Endothelial cell of umbilical vein (primary cell): ENCODE measurements around the gene LHX5. TPM values are rescaled to one million over a fixed set of nuclear protein-coding genes. Genes with fewer than 3 reads are reported as not detected.

Experiments
- BruUV-seq: library from RNA; stranded (reverse); fragments of 400-500 nt; replicated peaks from 2 replicates; lab custom pipeline; 2021; lab: Mats Ljungman, UMichigan
- CTCF ChIA-PET: fragments of 300-600, 350-600 bp; sonication (Branson Sonifier 250); formaldehyde crosslinking; loops from one replicate; lab custom pipeline; 2021; ENCODE audit warnings: antibody characterized with exemption, inconsistent platforms; lab: Charles Lee
- POLR2A ChIA-PET: fragments of 300-600, 350-600 bp; sonication (Branson Sonifier 250); formaldehyde crosslinking; loops from one replicate; lab custom pipeline; 2021; ENCODE audit warnings: antibody characterized with exemption, inconsistent platforms; lab: Charles Lee
- DNase-seq: peaks from one replicate; pipeline ENCODE4 v3.0.0-alpha.2; 2011; ENCODE audit warnings: low read depth, low spot score
- FAIRE-seq: peaks from 2 replicates; lab custom pipeline; 2011; peaks lifted over from hg19 to GRCh38; lab: Jason Lieb, UNC
- H2AFZ ChIP-seq: 2 replicates; pipeline ENCODE4 v1.6.0; 2012; ENCODE audit warnings: low read depth, low read length, control low read depth, inconsistent platforms
- H3K27ac ChIP-seq: 2 replicates; pipeline ENCODE4 v1.5.1; 2011; ENCODE audit warnings: low read depth, mild to moderate bottlenecking, control low read depth, low read length, moderate library complexity; ENCODE audit not compliant: insufficient read depth
- H3K27me3 ChIP-seq, 2 experiments: 2 replicates each; pipeline versions ENCODE4 v1.6.0 to v1.6.1; 2011; ENCODE audit warnings: low read length in 2 of 2, mixed read lengths in 1 of 2; ENCODE audit not compliant: control insufficient read depth in 2 of 2, insufficient read depth in 2 of 2
- H3K36me3 ChIP-seq, 2 experiments: 2 replicates in 1 of 2; 3 replicates in 1 of 2; pipeline ENCODE4 v1.5.1; 2011; ENCODE audit warnings: low read length in 2 of 2, mild to moderate bottlenecking in 1 of 2, moderate library complexity in 1 of 2; ENCODE audit not compliant: control insufficient read depth in 2 of 2, insufficient read depth in 2 of 2; ENCODE audit errors: extremely low read depth in 1 of 2
- H3K4me1 ChIP-seq: 3 replicates; pipeline ENCODE4 v1.5.1; 2011; ENCODE audit warnings: mild to moderate bottlenecking, low read length; ENCODE audit not compliant: control insufficient read depth, insufficient read depth; ENCODE audit errors: extremely low read depth
- H3K4me2 ChIP-seq: 2 replicates; pipeline ENCODE4 v1.6.1; 2011; ENCODE audit warnings: low read length, control low read depth, mixed read lengths; ENCODE audit not compliant: insufficient read depth
- H3K4me3 ChIP-seq, 3 experiments: fragments of 200-600 bp in 1 of 3; sonication (generic), shearing (Covaris generic) in 1 of 3; replicated peaks in 1 of 3; 2 replicates each; pipeline ENCODE4 v1.5.1; 2011 to 2016; ENCODE audit warnings: control low read depth in 3 of 3, low read length in 3 of 3, mild to moderate bottlenecking in 2 of 3, inconsistent platforms in 1 of 3, low read depth in 1 of 3, moderate library complexity in 1 of 3; ENCODE audit not compliant: insufficient read depth in 1 of 3
- H3K79me2 ChIP-seq: 2 replicates; pipeline ENCODE4 v1.6.0; 2012; ENCODE audit warnings: low read length, inconsistent platforms; ENCODE audit not compliant: control insufficient read depth, insufficient read depth
- H3K9ac ChIP-seq: replicated peaks from 2 replicates; pipeline ENCODE3; 2011; ENCODE audit warnings: low read length, control low read depth; ENCODE audit not compliant: insufficient read depth; ENCODE audit errors: extremely low read depth
- H3K9me1 ChIP-seq: replicated peaks from 3 replicates; pipeline ENCODE4 v1.6.0; 2011; ENCODE audit warnings: mild to moderate bottlenecking, low read length; ENCODE audit not compliant: control insufficient read depth, insufficient read depth; ENCODE audit errors: extremely low read depth
- H3K9me3 ChIP-seq: replicated peaks from 2 replicates; pipeline ENCODE4 v1.5.1; 2012; ENCODE audit warnings: low read length, inconsistent platforms; ENCODE audit not compliant: control insufficient read depth, insufficient read depth
- H4K20me1 ChIP-seq: replicated peaks from 2 replicates; pipeline ENCODE3; 2011; ENCODE audit warnings: mild to moderate bottlenecking, low read length; ENCODE audit not compliant: control insufficient read depth, insufficient read depth; ENCODE audit errors: extremely low read depth
- CTCF ChIP-seq, 2 donors: IDR thresholded peaks; 1 replicate in 1 of 2; 2 replicates in 1 of 2; pipeline ENCODE4 v1.5.1; 2011; ENCODE audit warnings: low read length in 2 of 2, mild to moderate bottlenecking in 2 of 2, moderate library complexity in 2 of 2, control low read depth in 1 of 2, inconsistent platforms in 1 of 2, low read depth in 1 of 2; ENCODE audit not compliant: insufficient read depth in 1 of 2; ENCODE audit errors: extremely low read depth in 1 of 2
- EZH2 ChIP-seq: IDR thresholded peaks from 2 replicates; pipeline ENCODE4 v1.6.1; 2012; ENCODE audit warnings: borderline replicate concordance, low read depth, mild to moderate bottlenecking, moderate library complexity, low read length, inconsistent platforms; ENCODE audit not compliant: severe bottlenecking
- FOS ChIP-seq: IDR thresholded peaks from 2 replicates; pipeline ENCODE4 v1.6.1; 2011; ENCODE audit warnings: mild to moderate bottlenecking, low read length, moderate library complexity, borderline replicate concordance; ENCODE audit not compliant: insufficient read depth
- GATA2 ChIP-seq: IDR thresholded peaks from 2 replicates; pipeline ENCODE4 v1.7.0; 2011; ENCODE audit warnings: low read depth, mild to moderate bottlenecking, moderate library complexity, mixed read lengths, low read length; ENCODE audit not compliant: insufficient read length, insufficient read depth
- JUN ChIP-seq: IDR thresholded peaks from 2 replicates; pipeline ENCODE4 v1.6.1; 2011; ENCODE audit warnings: borderline replicate concordance, low read depth; ENCODE audit not compliant: insufficient read length, insufficient read depth
- MAX ChIP-seq: IDR thresholded peaks from 2 replicates; pipeline ENCODE4 v1.6.1; 2011; ENCODE audit not compliant: insufficient read depth, insufficient read length
- MYC ChIP-seq: IDR thresholded peaks from one replicate; pipeline ENCODE4 v1.6.1; 2011; ENCODE audit warnings: mild to moderate bottlenecking, low read depth, low read length
- POLR2A ChIP-seq: IDR thresholded peaks from 2 replicates; pipeline ENCODE4 v1.6.1; 2012; ENCODE audit warnings: low read depth, mild to moderate bottlenecking, control low read depth, low read length
- POLR2AphosphoS5 ChIP-seq: IDR thresholded peaks from 2 replicates; pipeline ENCODE4 v1.6.1; 2012; ENCODE audit warnings: low read depth, mild to moderate bottlenecking, control low read depth, low read length, moderate library complexity; ENCODE audit not compliant: insufficient read depth
- dilution Hi-C: fragments of 300-500 bp; cut with MboI; formaldehyde crosslinking; loops from one replicate; pipeline ENCODE4 v1.15.0; 2019; ENCODE audit warnings: low sequenced_read_pairs; ENCODE audit not compliant: extremely low pct_ligation_motif_present
- intact Hi-C: fragments of 100-400 bp; cut with micrococcal nuclease; formaldehyde crosslinking; loops from one replicate; pipeline ENCODE4 v1.10.0; 2022
- polyA plus RNA-seq, 4 experiments: library from polyadenylated mRNA; depleted of rRNA in 3 of 4; stranded (reverse) in 3 of 4; unstranded in 1 of 4; fragments of >200 nt; gene quantifications; 2 replicates each; pipeline versions ENCODE4 v1.2.1 to v1.2.3, GENCODE V29; 2011 to 2012; ENCODE audit warnings: missing spikeins in 1 of 4
- total RNA-seq: library from RNA; stranded (reverse); gene quantifications from 2 replicates; pipeline ENCODE4 v1.2.3, GENCODE V29; 2021

The LHX5 gene
- total and polyA plus RNA-seq, 2 donors (not counting 3 experiments of a cell fraction or from before 2014, with no cell fraction given), result not detected

- Histone ChIP-seq H3K79me2 (no peaks in the 10 kb centered on the region), H3K4me2 (no peak overlapping the region), H3K27ac (no peak overlapping the region), H4K20me1 (no peaks in the 10 kb centered on the region), H3K36me3 (no peaks in the 10 kb centered on the region), H3K9me1 (no peaks in the 10 kb centered on the region), H3K9me3 (no peaks in the 10 kb centered on the region), H3K4me1 (peaks cover 7% of the 10 kb centered on the region), H2AFZ (no peak overlapping the region), H3K4me3 (no peak overlapping the region), H3K27me3 (no peaks in the 10 kb centered on the region), H3K9ac (no peak overlapping the region)
- no peak for FAIRE-seq
- no TSS peak for BruUV-seq
- intact Hi-C loops (no loop called here), dilution Hi-C loops (no loop called here)
- ChIA-PET CTCF (interaction anchor here (0.5 to 1.1 kb wide), 3 partner anchors 189 to 548 kb away, joined by 3 to 4 read pairs (median 3); partner anchors contain the start of gene RBM19), POLR2A (no interaction called here)
- TF ChIP-seq POLR2AphosphoS5, result no peak
- TF ChIP-seq GATA2, result no peak
- TF ChIP-seq EZH2, result no peak
- no peak for TF ChIP-seq JUN
- TF ChIP-seq MAX, result no peak
- no peak for TF ChIP-seq MYC
- no peak for TF ChIP-seq POLR2A
- TF ChIP-seq FOS, result no peak
- no peak for TF ChIP-seq CTCF (IDR thresholded peaks at IDR 0.05; ENCODE audit: extremely low read depth in 1 of 2, insufficient read depth in 1 of 2, low read depth in 1 of 2, low read length in 2 of 2)
- DNase-seq, result no peak
Measured at GRCh38 chr12:113418213-113418879, 53.3 kb downstream of the LHX5 start.
